Ascending aorta (tissue), 2 donors: ENCODE results near the gene COL18A1. TPM values are rescaled to one million over a fixed set of nuclear protein-coding genes. Genes with fewer than 3 reads are reported as not detected.

ENCODE experiments used
- DNase-seq, 2 donors: peaks; one replicate each; pipeline ENCODE4 v3.0.0-alpha.2; 2019; ENCODE audit warnings: low spot score in 2 of 2
- H3K27ac ChIP-seq, 2 donors: fragments of 200-600 bp; sonication (generic); one replicate each; pipeline ENCODE4 v1.5.1; 2016 to 2017; ENCODE audit warnings: mild to moderate bottlenecking in 1 of 2
- H3K27me3 ChIP-seq: fragments of 200-600 bp; sonication (generic); one replicate; pipeline ENCODE4 v1.5.1; 2017
- H3K36me3 ChIP-seq, 2 donors: fragments of 200-600 bp; sonication (generic); one replicate each; pipeline ENCODE4 v1.5.1; 2016
- H3K4me1 ChIP-seq, 2 donors: fragments of 200-600 bp; sonication (generic); one replicate each; pipeline ENCODE4 v1.5.1; 2016 to 2017; ENCODE audit warnings: mild to moderate bottlenecking in 1 of 2
- H3K4me3 ChIP-seq, 2 donors: fragments of 200-600 bp; sonication (generic); one replicate each; pipeline ENCODE4 v1.5.1; 2016 to 2017; ENCODE audit warnings: mild to moderate bottlenecking in 1 of 2
- H3K9me3 ChIP-seq, 2 donors: fragments of 200-600 bp; sonication (generic); one replicate each; pipeline ENCODE4 v1.5.1; 2016
- intact Hi-C: fragments of 100-400 bp; cut with DNase I; formaldehyde crosslinking; loops from one replicate; pipeline ENCODE4 v1.15.1; 2023
- total RNA-seq: library from RNA; depleted of rRNA; stranded (reverse); fragments of >200 nt; gene quantifications from one replicate; pipeline ENCODE4 v1.1.0, GENCODE V29; 2016
- TF ChIP-seq, protein P1 (sequence below), 3 experiments: fragments of 200-600 bp in 2 of 3; fragments of 450-650 bp in 1 of 3; sonication (generic) in 2 of 3; IDR thresholded peaks; one replicate each; pipeline ENCODE4 v1.5.1; 2016 to 2019; ENCODE audit warnings: antibody characterized with exemption in 3 of 3, mild to moderate bottlenecking in 1 of 3, moderate library complexity in 1 of 3

The COL18A1 gene
- total RNA-seq, 1 donor from 2014 or later, result 699 TPM

DNA sequence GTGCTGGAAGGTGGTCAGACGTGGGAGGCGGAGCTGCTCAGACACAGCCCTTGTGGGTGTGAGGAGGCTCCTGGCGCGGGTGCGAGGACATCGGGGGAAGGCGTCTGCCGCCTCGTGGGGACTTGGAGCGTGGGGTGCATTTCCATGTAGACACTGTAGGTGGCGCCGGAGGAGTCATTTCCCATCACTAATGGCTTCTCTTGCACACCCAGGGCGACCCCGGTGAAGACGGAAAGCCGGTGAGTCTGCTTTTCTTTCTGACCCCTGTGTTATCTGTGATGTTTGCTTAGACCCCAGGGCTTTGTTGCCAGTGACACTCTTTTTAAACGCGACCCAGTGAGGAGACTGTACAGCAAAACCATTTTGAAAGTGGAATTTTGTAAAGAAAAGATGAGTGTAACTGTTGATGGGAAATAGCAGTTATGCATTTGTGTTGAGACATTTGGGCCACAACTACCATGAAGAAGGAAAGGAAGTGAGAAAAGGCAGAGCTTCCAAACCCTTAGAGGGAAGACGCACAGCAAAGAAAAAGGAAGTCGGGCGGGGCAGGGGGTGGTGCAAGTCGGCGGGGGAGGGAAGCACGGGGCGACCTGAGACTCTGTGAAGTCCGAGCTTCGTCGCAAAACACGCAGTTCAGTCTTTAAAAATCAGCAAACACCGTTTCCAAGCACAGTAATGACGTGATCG is 73.3 kb downstream of the COL18A1 start:
- no peaks in the 10 kb centered on the region for H3K27me3 ChIP-seq
- peak in 1 of 2 donors; percentile 85 for DNase-seq
- H3K4me3 ChIP-seq, result peak overlapping the region in 1 of 2 donors; percentile 4
- H3K9me3 ChIP-seq, result no peaks in the 10 kb centered on the region
- peaks cover 56 to 86% of the 10 kb centered on the region in 2 donors for H3K36me3 ChIP-seq
- H3K27ac ChIP-seq, result peak overlapping the region; percentile 31 to 53
- TF ChIP-seq, protein P1, sequence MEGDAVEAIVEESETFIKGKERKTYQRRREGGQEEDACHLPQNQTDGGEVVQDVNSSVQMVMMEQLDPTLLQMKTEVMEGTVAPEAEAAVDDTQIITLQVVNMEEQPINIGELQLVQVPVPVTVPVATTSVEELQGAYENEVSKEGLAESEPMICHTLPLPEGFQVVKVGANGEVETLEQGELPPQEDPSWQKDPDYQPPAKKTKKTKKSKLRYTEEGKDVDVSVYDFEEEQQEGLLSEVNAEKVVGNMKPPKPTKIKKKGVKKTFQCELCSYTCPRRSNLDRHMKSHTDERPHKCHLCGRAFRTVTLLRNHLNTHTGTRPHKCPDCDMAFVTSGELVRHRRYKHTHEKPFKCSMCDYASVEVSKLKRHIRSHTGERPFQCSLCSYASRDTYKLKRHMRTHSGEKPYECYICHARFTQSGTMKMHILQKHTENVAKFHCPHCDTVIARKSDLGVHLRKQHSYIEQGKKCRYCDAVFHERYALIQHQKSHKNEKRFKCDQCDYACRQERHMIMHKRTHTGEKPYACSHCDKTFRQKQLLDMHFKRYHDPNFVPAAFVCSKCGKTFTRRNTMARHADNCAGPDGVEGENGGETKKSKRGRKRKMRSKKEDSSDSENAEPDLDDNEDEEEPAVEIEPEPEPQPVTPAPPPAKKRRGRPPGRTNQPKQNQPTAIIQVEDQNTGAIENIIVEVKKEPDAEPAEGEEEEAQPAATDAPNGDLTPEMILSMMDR (IDR thresholded peaks at IDR 0.05), result peak; percentile 74 to 81 (median 75)
- intact Hi-C loops, result no loop called here
- peaks cover 3 to 5% of the 10 kb centered on the region in 2 donors for H3K4me1 ChIP-seq

DNA sequence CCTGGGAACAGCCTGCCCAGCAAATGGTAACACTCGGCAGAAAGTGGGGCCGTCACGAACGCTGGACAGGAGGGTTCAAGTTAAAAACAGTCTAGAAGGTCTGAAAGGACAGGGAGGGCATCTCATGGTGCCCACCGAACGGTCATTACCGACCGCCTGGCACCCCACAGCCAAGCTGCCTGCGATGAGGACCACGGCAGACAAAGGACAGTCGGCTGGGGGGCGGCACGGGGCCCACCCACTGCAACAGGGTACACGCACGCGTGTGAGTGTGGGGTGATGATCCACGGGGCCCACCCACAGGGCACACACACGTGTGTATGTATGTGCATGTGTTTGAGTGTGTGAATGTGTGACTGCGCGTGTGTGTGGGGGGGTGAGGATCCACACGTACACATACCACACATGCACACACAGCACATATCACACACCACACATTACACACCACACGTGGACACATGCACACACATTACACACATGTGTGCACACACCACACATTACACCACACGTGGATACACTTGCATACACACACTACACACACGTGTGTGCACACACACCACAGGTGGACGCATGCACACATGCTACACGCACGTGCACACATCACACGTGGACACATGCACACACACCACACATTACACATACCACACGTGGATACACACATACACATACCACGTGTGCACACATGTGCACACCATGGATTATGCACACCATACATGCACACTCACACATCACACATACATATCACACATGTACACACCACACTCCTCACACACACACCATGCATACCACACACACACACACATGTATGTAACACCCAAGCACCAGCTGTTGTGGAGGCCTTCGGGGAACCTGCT is 74.1 kb downstream of the COL18A1 start:
- TF ChIP-seq, protein P1 (IDR thresholded peaks at IDR 0.05), result no peak
- peak overlapping the region in 1 of 2 donors; percentile 53 for H3K27ac ChIP-seq
- H3K36me3 ChIP-seq, result peaks cover 60 to 90% of the 10 kb centered on the region in 2 donors
- peaks cover 3 to 5% of the 10 kb centered on the region in 2 donors for H3K4me1 ChIP-seq
- H3K27me3 ChIP-seq, result no peaks in the 10 kb centered on the region
- intact Hi-C loops, result no loop called here
- peak overlapping the region in 1 of 2 donors; percentile 4 for H3K4me3 ChIP-seq
- H3K9me3 ChIP-seq, result no peaks in the 10 kb centered on the region
- DNase-seq, result no peak

DNA sequence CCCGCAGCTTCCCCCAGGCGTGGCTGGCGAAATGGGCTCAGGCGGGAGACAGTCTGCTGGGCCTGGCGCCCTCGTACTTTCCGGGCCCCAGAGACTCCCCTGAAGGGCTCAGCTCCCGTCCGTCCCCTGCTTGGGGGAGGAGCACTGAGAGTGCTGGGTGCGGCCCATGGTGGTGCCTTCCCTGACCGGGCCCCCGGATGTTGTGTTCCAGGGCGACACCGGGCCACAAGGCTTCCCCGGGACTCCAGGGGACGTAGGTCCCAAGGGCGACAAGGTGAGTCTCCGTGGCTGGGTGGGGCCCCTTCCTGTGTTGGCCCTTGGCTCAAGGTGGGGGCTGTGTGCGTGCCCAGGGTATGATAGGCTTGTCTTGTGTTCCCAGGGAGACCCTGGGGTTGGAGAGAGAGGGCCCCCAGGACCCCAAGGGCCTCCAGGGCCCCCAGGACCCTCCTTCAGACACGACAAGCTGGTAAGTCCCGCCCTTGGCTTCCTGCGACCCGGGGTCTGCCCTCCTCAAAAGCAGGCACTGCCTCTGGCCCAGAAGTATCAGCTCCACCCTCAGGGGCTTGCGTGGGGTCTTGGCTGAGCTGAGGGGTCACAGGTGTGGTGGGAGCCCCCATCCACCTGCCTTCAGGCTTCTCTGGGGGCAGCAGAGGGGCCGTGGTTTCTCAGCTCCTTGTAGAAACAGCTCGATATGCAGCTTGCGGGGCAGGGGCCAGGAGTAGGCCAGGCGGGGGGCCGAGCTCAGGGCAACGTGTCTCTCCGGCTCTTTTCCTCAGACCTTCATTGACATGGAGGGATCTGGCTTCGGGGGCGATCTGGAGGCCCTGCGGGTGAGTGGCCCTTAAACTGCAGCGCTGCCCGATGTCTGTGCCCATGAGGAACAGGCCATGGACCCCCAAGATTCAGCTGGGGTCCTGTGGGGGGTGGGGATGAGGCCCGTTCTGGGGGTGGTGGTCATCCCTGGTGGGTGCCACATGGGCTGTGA is 75.0 kb downstream of the COL18A1 start:
- Histone ChIP-seq H3K27ac (no peak overlapping the region), H3K9me3 (no peaks in the 10 kb centered on the region), H3K36me3 (peaks cover 60 to 87% of the 10 kb centered on the region in 2 donors), H3K27me3 (no peaks in the 10 kb centered on the region), H3K4me1 (peaks cover 3 to 5% of the 10 kb centered on the region in 2 donors), H3K4me3 (no peak overlapping the region)
- DNase-seq, result no peak
- TF ChIP-seq, protein P1 (IDR thresholded peaks at IDR 0.05), result no peak
- intact Hi-C loops, result no loop called here

DNA sequence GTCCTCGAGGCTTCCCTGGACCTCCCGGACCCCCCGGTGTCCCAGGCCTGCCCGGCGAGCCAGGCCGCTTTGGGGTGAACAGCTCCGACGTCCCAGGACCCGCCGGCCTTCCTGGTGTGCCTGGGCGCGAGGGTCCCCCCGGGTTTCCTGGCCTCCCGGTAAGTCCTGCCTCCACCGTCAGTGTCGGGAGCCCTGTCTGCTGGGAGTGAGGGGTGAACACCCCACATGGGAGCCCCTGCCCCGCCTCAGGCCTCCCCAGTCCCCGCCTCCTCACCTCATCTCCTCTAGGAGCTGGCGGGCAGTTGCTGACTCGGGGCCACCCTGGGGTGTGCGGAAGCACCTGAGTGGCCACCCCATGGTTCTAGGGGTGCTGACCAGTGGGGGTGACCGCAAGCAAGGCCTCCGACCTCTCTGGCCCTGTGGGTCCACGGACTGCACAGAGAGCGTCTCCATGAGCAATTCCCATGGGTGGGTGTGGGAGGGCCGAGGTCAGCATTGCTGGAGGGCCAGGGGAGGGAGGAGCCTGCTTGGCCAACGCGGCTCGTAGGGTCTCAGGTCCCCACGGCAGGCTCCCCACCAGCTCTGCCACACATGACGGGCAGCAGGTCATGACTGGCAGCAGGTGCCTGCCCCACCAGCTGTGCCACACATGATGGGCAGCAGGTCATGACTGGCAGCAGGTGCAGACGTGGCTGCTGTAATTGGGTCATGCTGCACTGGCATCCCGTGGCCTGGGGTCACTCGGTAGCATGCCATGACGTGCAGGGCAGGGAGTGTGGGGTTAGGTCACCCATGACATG is 75.9 kb downstream of the COL18A1 start:
- no peak for DNase-seq
- Histone ChIP-seq H3K4me3 (no peak overlapping the region), H3K27me3 (no peaks in the 10 kb centered on the region), H3K9me3 (no peaks in the 10 kb centered on the region), H3K27ac (no peak overlapping the region), H3K36me3 (peaks cover 54 to 85% of the 10 kb centered on the region in 2 donors), H3K4me1 (peaks cover 3 to 5% of the 10 kb centered on the region in 2 donors)
- TF ChIP-seq, protein P1 (IDR thresholded peaks at IDR 0.05), result no peak
- intact Hi-C loops, result no loop called here
